ENCODE results near the gene AADACL4. TPM values are rescaled to one million over a fixed set of nuclear protein-coding genes. Genes with fewer than 3 reads are reported as not detected.

AADACL4 gene
- total RNA-seq, 2 experiments from 2014 or later, result not detected

DNA sequence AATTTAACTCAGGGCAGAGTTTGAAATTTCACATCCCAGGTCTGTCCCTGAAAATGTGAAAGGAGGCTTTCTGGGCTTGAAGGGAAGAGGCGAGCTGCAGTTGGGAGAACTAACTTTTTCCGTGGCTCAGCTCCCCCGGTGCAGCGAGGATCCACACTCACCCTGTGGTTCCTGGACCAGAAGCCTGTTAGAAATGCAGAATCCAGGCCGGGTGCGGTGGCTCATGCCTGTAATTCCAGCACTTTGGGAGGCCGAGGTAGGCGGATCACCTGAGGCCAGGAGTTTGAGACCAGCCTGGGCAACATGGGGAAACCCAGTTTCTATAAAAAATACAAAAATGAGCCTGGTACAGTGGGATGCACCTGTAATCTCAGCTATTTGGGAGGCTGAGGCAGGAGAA is 23.0 kb upstream of the AADACL4 start:
- ChIA-PET POLR2A (interaction anchor here (1.1 kb wide), 1 partner anchor 102 kb away, joined by 4 read pairs; no protein-coding TSS in a partner anchor), CTCF (interaction anchor here (1.0 to 8.5 kb wide), 10 partner anchors 17 to 345 kb away, joined by 3 to 67 read pairs (median 5); no protein-coding TSS in a partner anchor)

DNA sequence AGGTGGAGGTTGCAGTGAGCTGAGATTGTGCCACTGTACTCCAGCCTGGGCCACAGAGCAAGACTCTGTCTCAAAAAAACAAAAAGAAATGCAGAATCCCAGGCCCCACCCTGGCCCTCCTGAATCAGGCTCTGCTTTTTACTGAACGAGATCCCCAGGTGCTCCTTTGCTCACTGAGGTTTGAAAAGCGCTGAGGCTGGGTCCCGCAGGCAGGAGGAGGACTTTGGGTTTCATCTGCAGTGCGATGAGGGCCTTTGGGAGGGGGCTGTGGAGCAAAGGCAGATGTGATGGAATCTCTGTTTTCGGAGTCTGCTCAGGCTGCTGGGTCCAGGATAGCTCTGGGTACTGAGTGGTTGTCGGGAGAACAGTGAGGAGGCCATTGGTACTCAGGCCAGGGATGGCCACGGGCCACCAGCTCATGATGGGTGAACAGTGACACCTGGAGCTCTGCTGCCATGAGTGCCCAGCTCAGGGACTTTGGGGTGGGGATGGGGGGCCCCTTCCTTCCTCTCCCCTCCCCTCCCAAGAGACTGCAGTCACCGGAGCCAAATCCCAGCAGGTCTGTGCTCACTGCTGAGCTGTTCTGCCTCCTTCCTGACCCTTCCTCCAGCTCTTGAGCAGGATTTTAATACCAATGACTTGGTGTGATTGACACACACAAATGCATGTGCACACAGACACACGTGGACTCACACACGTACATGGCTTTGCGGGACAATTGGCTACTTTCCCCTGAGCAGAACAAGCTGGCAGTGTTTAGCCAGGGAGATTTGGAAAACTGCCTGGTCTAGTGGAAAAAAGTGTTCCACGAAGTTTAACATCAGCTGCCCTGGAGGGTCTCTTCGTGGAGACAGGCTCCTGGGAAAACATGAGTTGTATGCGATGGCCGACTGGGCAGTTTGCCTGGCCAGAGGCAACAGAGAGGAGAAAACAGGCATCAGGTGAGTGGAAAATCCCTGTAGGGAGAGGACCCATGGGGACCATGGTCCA is 22.2 kb upstream of the AADACL4 start:
- POLR2A ChIA-PET, result interaction anchor here (1.1 kb wide), 1 partner anchor 103 kb away, joined by 4 read pairs; no protein-coding TSS in a partner anchor

DNA sequence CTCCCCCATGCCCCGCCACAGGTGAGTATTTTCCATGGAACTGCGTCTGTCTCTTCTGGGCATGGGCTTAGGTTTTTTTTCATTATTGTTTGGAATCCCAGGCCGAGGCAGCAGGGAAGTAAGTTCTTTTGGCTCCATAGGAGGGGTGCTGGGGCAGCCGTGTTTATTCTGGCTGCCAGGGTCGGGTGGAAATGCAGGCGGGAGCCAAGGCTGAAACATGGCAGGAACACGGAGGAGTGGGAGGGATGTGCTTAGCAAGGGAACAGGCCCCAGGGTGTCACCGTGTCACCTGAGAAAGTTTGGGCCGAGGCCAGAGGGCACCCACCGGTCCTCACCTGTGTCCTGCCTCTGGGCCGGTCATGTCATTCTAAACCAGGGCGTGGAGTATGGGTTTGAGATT is 21.4 kb upstream of the AADACL4 start:
- CTCF ChIA-PET, result interaction anchor here (1.2 to 8.5 kb wide), 2 partner anchors 19 to 216 kb away, joined by 3 to 67 read pairs; no protein-coding TSS in a partner anchor
- POLR2A ChIA-PET, result no interaction called here

More for the DNA sequence above, 22.2 kb upstream of the AADACL4 start:
- CTCF ChIA-PET, result interaction anchor here (1.0 to 8.5 kb wide), 7 partner anchors 18 to 345 kb away, joined by 3 to 67 read pairs (median 5); no protein-coding TSS in a partner anchor

DNA sequence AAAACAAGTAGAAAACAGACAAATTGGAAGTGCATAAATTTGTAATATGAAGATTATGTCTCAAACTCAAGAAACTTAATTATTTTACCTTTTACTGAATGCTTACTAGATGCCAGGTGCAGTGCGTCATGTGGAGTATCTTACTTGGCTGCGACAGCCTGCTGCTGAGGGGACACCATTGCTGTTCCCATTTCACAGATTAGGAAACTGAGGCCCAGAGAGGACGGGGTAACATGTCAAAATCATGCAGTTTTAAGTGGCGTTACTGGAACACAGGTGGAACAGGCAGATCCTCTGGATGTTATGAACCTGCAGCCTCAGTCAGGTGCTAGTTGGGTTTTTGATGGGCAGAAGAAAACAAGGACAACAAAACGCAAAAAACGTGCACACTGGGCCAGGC is 18.6 kb upstream of the AADACL4 start:
- CTCF ChIA-PET, result no interaction called here
- POLR2A ChIA-PET, result no interaction called here

DNA sequence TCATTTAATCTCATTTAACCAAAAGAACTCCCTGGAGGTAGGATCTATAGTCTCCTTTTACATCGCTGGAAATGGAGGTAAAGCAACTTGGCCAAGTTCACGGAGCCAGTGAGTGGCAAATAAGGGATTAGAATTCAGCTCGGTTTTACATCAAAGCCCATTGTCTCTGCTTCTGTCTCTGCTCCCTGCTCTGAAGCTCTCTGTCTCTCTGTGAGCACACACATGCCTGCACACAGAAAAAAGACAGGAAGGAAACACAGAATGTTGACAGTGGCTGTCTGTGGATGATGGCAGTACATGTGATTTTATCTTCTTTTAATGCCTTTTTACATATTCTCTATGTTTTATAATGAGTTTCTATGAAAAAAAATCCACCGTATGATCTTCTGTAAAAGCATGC is 17.0 kb upstream of the AADACL4 start:
- ChIA-PET POLR2A (no interaction called here), CTCF (no interaction called here)

DNA sequence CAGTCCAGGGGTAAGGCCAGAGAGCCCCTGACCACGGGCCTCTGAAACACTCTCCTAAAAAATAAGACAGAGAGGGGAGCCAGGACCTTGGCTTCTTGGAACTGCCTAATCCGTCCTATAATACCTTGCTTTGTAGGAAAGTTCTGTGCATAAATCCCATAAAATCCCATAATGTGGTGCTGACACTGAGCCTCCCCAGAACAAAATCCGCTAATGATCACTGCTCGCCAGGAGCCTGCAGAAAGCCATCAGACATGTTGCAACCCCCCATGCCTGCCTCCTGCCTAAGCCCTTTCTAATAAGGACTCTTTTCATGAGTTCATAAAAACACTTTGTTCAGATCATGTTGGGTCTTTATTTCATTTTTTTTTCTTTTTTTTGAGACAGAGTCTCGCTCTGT is 16.6 kb upstream of the AADACL4 start:
- POLR2A ChIA-PET, result no interaction called here
- CTCF ChIA-PET, result no interaction called here

DNA sequence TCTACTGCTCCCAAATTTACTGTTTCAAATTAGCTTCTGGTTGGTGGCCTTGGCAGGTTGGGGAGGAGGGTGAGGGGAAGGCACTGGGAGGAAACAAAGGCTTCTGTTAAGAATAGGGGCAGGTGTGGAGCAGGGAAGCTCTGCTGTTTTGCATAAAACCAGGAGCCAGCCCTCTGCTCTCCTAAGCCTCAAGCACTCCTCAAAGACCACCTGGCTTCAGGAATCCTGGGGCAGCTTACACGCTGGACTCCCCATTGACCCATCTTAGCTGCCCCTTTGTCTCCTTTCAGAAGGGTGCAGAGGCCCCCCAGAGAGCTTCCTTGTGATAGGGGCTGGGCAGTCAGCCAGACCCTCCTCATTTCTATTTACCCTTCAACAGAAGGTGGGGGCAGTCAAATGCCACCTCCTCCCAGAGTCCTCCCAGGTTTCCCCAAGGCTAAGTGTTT is 14.4 kb upstream of the AADACL4 start:
- ChIA-PET CTCF (no interaction called here), POLR2A (interaction anchor here (0.5 kb wide), 1 partner anchor 321 kb away, joined by 3 read pairs; no protein-coding TSS in a partner anchor)

DNA sequence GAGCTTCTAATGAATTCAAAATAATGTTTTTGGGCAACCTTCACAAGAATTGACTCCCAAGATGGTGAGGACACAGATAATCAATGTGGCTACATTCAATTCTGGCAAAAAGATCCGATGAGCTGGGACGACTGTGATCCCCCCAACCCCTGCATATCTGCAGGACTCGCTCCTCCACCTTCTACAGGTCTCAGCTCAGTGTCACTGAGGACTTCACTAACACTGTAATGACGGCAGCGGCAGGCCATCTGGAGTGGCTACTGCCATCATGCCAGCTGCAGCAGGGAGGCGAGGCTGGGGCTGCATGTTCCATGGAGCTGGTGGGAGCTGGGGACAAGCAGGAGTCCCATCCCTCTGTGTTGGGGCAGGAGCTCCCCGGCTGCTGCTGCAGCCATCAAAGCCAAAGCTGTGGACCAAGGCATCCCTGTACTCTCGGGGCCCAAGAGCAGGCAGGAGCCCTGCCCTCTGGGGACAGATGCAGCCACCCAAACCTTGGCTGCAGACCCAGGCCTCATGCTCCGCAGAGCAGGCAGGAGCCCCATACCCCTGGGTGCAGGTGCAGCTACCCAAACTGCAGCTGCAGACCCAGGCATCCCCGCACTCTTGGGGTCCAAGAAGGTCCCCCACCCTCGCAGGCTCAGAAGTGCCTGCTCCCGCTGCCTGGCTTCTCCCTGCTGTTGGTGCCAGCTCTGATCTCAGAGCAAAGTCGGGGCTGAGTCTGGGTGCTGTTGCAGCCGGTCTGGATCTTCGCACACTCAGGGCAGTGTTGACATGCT is 13.7 kb upstream of the AADACL4 start:
- CTCF ChIA-PET, result no interaction called here
- POLR2A ChIA-PET, result no interaction called here

DNA sequence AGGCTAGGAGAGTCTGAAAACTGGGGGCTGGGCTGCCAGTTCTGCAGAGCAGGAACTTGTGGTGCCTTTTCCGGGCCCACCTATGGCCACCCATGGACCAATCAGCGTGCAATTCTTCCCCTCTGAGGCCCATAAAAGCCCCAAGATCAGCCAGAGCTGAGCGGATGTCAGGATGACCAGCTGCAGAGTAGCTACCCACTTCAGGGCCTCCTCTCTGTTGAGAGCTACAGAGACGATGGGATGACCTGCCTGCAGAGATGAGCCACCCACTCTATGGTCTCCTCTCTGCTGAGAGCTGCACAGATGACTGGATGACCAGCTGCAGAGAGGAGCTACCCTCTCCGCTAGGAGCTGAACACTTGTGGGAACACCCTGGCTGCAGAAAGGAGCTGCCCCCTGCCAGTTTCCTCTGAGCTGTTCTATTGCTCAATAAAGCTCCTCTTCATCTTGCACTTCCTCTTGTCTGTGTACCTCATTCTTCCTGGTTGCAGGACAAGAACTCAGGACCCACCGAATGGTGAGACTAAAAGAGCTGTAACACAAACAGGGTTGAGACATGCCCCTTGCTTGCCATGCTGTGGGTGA is 12.8 kb upstream of the AADACL4 start:
- ChIA-PET POLR2A (no interaction called here), CTCF (interaction anchor here (1.3 kb wide), 1 partner anchor 27 kb away, joined by 7 read pairs; no protein-coding TSS in a partner anchor)

DNA sequence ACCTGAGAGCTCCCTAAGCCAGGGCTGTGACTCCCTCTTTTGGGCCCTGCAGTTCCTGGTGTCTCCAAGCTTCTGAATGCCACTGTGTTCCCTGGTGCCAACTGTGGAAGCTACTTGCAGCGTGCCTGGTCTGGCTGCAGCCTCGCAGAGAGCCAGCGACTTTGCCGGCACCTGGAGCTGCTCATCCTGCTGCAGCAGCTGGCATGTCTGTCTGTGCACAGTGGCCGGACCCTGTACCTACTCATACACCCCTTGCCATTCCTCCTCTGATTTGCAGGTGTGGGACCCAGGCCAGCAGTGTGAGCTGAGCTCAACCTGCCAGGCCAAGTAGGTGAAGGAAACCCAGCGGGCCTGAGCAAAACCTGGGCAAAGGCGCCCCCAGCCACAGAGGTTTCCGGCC is 12.3 kb upstream of the AADACL4 start:
- POLR2A ChIA-PET, result no interaction called here

DNA sequence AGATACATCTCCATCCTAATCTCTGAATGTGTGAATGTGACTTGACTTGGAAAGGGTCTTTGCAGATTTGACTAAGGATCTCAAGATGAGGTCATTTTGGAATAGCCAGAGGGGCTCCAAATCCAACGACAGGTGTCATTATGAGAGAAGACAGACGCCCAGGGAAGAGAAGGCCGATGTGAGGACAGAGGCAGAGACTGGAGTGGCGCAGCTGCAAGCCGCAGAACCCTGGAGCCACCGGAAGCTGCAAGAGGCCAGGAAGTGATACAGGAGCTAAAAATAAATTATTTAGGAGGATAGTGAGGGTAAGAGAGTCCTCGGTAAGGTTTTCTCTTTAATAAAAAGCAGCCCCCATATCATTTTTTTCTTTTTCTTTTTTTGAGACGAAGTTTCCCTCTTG is 9.7 kb upstream of the AADACL4 start:
- ChIA-PET POLR2A (no interaction called here), CTCF (interaction anchor here (1.2 kb wide), 1 partner anchor 25 kb away, joined by 3 read pairs; no protein-coding TSS in a partner anchor)

More for the DNA sequence above, 12.3 kb upstream of the AADACL4 start:
- CTCF ChIA-PET, result interaction anchor here (1.3 kb wide), 1 partner anchor 27 kb away, joined by 7 read pairs; no protein-coding TSS in a partner anchor

DNA sequence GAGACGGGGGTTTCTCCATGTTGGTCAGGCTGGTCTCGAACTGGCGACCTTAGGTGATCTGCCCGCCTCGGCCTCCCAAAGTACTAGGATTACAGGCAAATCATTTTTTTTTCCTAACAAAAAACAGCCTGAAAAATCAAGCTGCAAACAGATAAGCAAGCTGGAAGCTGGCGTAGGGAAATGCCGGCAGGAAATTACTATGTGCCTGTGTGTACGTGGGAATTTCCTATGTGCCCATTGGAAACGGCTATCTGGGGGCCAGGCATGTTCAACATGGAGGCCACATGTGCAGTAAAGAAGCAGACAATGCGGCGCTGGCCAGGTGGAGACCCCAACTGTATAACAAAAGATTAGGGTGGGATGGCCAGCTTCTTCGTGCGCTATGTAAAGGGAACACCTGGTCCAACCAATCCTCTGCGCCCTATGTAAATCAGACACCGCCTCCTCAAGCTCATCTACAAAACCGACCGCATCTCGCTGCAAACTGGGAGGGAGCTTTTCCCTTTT is 9.1 kb upstream of the AADACL4 start:
- POLR2A ChIA-PET, result no interaction called here
- CTCF ChIA-PET, result interaction anchor here (1.2 kb wide), 1 partner anchor 25 kb away, joined by 3 read pairs; no protein-coding TSS in a partner anchor

DNA sequence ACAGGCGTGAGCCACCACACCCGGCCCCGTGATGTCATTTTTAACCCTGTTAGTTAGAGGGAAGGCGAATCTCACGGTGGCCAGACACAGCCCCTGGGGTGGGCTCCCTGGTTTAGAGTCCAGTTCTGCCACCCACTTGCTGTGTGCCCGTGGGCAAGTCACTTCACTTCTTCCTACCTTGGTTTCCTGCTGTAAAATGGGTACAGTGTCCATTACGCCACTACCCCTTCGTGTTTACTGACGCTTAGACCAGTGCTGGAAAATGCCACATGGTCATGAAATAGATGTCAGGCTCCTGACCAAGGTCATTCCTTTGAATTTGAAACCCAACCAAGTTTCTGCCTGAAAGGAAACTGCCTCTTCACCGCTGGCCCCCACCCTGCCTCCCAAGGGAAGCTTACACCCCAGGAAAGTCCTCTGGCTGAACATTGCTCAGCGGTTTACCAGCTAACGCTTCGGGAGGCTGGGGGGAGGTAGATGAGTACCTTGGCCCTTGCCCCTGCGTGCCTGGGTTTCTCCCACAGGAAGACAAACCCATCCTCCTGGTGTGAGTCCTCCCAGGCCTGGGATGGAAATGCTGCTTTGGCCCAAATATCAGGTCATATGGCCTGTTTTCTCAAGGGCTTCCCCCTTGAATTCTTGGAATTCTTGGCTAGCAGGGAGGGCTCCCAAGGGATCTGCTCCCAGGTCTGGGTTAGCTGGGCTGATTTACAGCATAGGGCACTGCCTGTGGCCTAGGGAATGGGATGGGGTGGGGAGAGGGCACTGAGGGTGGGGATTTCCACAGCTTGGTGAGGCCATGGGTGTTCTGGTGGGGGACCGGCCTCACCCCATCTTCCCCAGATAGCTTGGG is 7.6 kb upstream of the AADACL4 start:
- ChIA-PET CTCF (interaction anchor here (1.1 kb wide), 1 partner anchor 17 kb away, joined by 3 read pairs; no protein-coding TSS in a partner anchor), POLR2A (no interaction called here)

DNA sequence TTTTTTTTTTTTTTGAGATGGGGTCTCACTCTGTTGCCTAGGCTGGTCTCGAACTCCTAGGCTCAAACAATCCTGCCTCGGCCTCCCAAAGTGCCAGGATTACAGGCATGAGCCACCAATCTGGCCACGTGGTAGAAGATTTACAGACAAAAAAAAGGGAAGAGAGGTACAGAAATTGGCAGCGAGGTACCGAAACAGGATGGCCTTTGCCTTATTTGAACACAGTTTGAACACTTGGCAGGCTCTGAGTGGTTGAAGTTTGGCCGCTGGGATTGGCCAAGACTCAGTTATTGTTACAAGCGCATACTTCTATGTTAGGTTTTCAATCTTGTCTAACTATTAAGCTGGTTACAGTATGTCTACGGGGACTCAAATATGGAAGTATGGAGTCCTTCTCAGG is 6.2 kb upstream of the AADACL4 start:
- ChIA-PET POLR2A (no interaction called here), CTCF (no interaction called here)

DNA sequence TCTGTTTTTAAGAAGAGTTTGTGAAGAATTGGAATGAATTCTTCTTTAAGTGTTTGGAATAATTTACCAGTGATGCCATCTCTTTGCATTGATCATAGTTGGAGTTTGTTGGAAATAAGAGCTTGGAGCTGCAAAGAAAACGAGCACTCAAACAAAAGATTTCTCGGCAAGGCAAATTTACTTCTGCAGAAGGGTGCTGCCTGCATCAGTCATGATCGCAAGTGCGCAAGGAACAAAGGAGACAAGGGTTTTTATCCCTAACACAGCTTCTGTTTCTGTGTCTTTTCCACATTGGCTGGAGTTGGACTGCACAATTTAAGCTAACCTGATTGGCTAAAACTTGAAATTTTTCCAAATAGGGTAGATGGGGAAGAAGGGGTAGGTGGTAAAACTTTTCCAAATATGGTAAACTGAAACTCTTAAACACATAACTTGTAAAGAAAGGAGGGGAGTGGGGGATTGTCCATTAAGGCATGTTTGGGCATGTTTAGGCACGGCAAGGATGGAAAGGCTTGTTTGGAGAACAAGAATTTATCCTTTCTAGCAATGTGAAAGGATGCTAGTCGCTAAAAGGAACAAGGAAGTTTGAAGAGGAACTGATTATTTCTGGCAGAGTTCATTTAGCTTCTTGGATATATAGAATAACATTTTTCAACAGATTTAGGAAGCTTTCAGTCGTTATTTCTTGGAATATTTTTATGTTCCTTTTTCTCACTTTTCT is 3.5 kb upstream of the AADACL4 start:
- ChIA-PET CTCF (no interaction called here), POLR2A (no interaction called here)

DNA sequence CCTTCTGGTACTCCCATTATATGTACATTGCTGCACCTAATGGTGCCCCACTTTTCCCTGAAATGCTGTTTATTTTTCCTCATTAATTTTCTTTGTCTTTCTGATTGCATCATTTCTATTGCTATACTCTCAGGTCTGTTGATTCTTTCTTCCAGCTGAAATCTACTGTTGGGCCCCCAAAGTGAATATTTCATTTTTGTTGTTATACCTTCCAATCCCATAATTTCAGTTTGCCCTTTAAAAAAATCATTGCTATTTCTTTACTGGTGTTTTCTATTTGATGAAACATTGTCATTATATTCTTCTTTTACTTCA is 3.0 kb upstream of the AADACL4 start:
- ChIA-PET POLR2A (no interaction called here), CTCF (no interaction called here)

DNA sequence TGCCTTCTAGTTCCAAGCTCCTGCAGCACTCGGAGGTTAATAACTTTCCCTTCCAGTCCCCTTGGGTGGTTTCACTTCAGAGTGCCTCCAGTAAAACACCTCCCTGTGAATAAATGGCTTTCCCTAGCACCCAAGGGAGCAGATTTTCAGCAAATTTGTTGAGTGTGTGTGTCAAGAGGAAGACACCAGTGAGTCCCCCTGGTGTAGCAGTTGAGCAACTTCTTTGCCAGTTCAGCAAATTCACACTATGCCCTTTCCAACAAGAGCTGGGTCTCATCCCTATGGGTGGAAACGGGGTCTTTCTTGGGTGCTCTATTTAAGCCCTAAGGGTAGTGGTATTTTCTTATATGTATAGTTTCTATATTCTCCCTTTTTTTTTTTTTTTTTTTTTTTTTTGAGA is 806 bp upstream of the AADACL4 start:
- POLR2A ChIA-PET, result interaction anchor here (0.6 kb wide), 1 partner anchor 1293 kb away, joined by 3 read pairs; no protein-coding TSS in a partner anchor
- CTCF ChIA-PET, result interaction anchor here (0.7 kb wide), 1 partner anchor 249 kb away, joined by 4 read pairs; no protein-coding TSS in a partner anchor

DNA sequence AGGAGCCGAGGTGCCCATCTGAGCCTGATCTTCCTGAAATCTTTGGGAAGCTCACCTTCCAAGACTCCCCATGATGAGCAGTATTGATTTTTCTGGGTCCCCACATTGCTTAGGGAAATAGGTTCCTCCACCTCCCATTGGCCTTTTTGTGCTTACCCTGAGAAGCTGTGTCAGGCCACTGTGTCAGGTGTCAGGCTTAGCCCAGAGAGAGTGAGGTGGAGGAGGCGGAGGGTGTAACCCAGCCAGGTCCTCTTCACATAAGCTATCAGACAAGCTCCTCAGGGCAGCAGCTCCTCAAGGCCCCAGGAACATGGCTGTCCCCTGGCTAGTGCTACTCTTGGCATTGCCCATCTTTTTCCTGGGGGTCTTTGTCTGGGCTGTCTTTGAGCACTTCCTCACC is 352 bp downstream of the AADACL4 start:
- CTCF ChIA-PET, result no interaction called here

More for the DNA sequence above, 352 bp downstream of the AADACL4 start:
- POLR2A ChIA-PET, result no interaction called here
